ENCODE measurements around the gene RLN3. TPM values are rescaled to one million over a fixed set of nuclear protein-coding genes. Genes with fewer than 3 reads are reported as not detected.

RLN3 gene
- total and polyA plus RNA-seq, 10 of the 15 experiments (the other 5 are each of a cell fraction or from before 2014, with no cell fraction given): not detected

- TF ChIP-seq HSF1 (IDR thresholded peaks at IDR 0.05; ENCODE audit: low read depth, low read length): no peak
- TF ChIP-seq RBBP5 (conservative IDR thresholded peaks at IDR 0.05): no peak
- TF ChIP-seq CBX5 (IDR thresholded peaks at IDR 0.05; ENCODE audit: low read depth): no peak
- TF ChIP-seq ZNF384 (IDR thresholded peaks at IDR 0.05; ENCODE audit: borderline replicate concordance, low read depth, low read length): no peak
- no peak for TF ChIP-seq DPF2 (IDR thresholded peaks at IDR 0.05)
- TF ChIP-seq ZZZ3 (IDR thresholded peaks at IDR 0.05; ENCODE audit: control insufficient read depth, insufficient read length, low read depth): no peak
- no peak for TF ChIP-seq POLR2AphosphoS5 (IDR thresholded peaks at IDR 0.05; ENCODE audit: low read length)
- no peak for TF ChIP-seq CHD4 (IDR thresholded peaks at IDR 0.05)
- no peak for TF ChIP-seq ZBTB40 (IDR thresholded peaks at IDR 0.05; ENCODE audit: borderline replicate concordance)
- TF ChIP-seq SPI1 (IDR thresholded peaks at IDR 0.05; ENCODE audit: borderline replicate concordance, insufficient read depth, low read depth, low read length): no peak
- no peak for TF ChIP-seq NRF1 (conservative IDR thresholded peaks at IDR 0.05; ENCODE audit: low read depth, low read length)
- TF ChIP-seq YBX1 (IDR thresholded peaks at IDR 0.05): no peak
- no peak for TF ChIP-seq YY1 (IDR thresholded peaks at IDR 0.05; ENCODE audit: low read depth, low read length)
- no peak for TF ChIP-seq ELK1 (IDR thresholded peaks at IDR 0.05; ENCODE audit: low read depth, low read length)
- TF ChIP-seq RELA (IDR thresholded peaks at IDR 0.05; ENCODE audit: borderline replicate concordance, partially characterized antibody): no peak
Observed at GRCh38 chr19:14058182-14059092, 30.5 kb downstream of the RLN3 start (continued).
